ENCODE results near the gene GPSM1. TPM values are rescaled to one million over a fixed set of nuclear protein-coding genes. Genes with fewer than 3 reads are reported as not detected.

The GPSM1 gene
- total RNA-seq, 1 donor from 2014 or later: 31.7 TPM

- Mint-ChIP-seq H3K4me3 (ENCODE audit: unreplicated experiment) (no peak overlapping the region), H3K9me3 (ENCODE audit: unreplicated experiment) (no peaks in the 10 kb centered on the region), H3K36me3 (ENCODE audit: low read depth, unreplicated experiment) (no peaks in the 10 kb centered on the region), H3K4me1 (ENCODE audit: unreplicated experiment) (no peaks in the 10 kb centered on the region), H3K27ac (ENCODE audit: unreplicated experiment) (no peak overlapping the region), H3K27me3 (ENCODE audit: unreplicated experiment) (peaks cover 7% of the 10 kb centered on the region)
- no peak for TF ChIP-seq CTCF (IDR thresholded peaks at IDR 0.05; ENCODE audit: unreplicated experiment)
- DNase-seq (ENCODE audit: low spot score): no peak
Observed at GRCh38 chr9:136322756-136323330, 4.5 kb upstream of the GPSM1 start.

- no peak for DNase-seq (ENCODE audit: low spot score)
- no peaks in the 10 kb centered on the region for H3K36me3 Mint-ChIP-seq (ENCODE audit: low read depth, unreplicated experiment)
- no peak overlapping the region for H3K4me3 Mint-ChIP-seq (ENCODE audit: unreplicated experiment)
- no peak for TF ChIP-seq CTCF (IDR thresholded peaks at IDR 0.05; ENCODE audit: unreplicated experiment)
- peaks cover 5% of the 10 kb centered on the region for H3K27me3 Mint-ChIP-seq (ENCODE audit: unreplicated experiment)
- H3K27ac Mint-ChIP-seq (ENCODE audit: unreplicated experiment): no peak overlapping the region
- no peaks in the 10 kb centered on the region for H3K4me1 Mint-ChIP-seq (ENCODE audit: unreplicated experiment)
- no peaks in the 10 kb centered on the region for H3K9me3 Mint-ChIP-seq (ENCODE audit: unreplicated experiment)
Observed at GRCh38 chr9:136323371-136323789, 4.0 kb upstream of the GPSM1 start.

- no peaks in the 10 kb centered on the region for H3K9me3 Mint-ChIP-seq (ENCODE audit: unreplicated experiment)
- no peak overlapping the region for H3K4me3 Mint-ChIP-seq (ENCODE audit: unreplicated experiment)
- H3K36me3 Mint-ChIP-seq (ENCODE audit: low read depth, unreplicated experiment): no peaks in the 10 kb centered on the region
- H3K4me1 Mint-ChIP-seq (ENCODE audit: unreplicated experiment): peaks cover 4% of the 10 kb centered on the region
- TF ChIP-seq CTCF (IDR thresholded peaks at IDR 0.05; ENCODE audit: unreplicated experiment): no peak
- no peak for DNase-seq (ENCODE audit: low spot score)
- no peak overlapping the region for H3K27ac Mint-ChIP-seq (ENCODE audit: unreplicated experiment)
- peaks cover 9% of the 10 kb centered on the region for H3K27me3 Mint-ChIP-seq (ENCODE audit: unreplicated experiment)
Observed at GRCh38 chr9:136324501-136325300, 2.6 kb upstream of the GPSM1 start.

GRCh38 chr9:136325358-136325757 is 2.0 kb upstream of the GPSM1 start:
- Mint-ChIP-seq H3K27ac (ENCODE audit: unreplicated experiment) (no peak overlapping the region), H3K36me3 (ENCODE audit: low read depth, unreplicated experiment) (no peaks in the 10 kb centered on the region), H3K4me3 (ENCODE audit: unreplicated experiment) (no peak overlapping the region), H3K9me3 (ENCODE audit: unreplicated experiment) (no peaks in the 10 kb centered on the region), H3K27me3 (ENCODE audit: unreplicated experiment) (peaks cover 9% of the 10 kb centered on the region), H3K4me1 (ENCODE audit: unreplicated experiment) (peaks cover 4% of the 10 kb centered on the region)
- DNase-seq (ENCODE audit: low spot score): no peak
- TF ChIP-seq CTCF (IDR thresholded peaks at IDR 0.05; ENCODE audit: unreplicated experiment): no peak
